Measurements from ENCODE around the gene ZNF467.

ZNF467 gene

GRCh38 chr7:149815661-149816266 lies 42.4 kb upstream of the ZNF467 start:
- no peak overlapping the region for H3K9ac ChIP-seq (ENCODE audit: low read length)
- H2BK5ac ChIP-seq (ENCODE audit: low read depth, low read length, poor library complexity, severe bottlenecking): no peak overlapping the region
- no peaks in the 10 kb centered on the region for H3K9me3 ChIP-seq (ENCODE audit: control insufficient read depth, low read length)
- no peak overlapping the region for H3K18ac ChIP-seq (ENCODE audit: low read depth in 1 of 2, low read length in 2 of 2)
- H4K8ac ChIP-seq (ENCODE audit: low read length): no peak overlapping the region
- no peaks in the 10 kb centered on the region for H3K36me3 ChIP-seq (ENCODE audit: control insufficient read depth in 1 of 2, insufficient read depth in 2 of 2, low read depth in 1 of 2, low read length in 2 of 2)
- H3K23ac ChIP-seq (ENCODE audit: low read length in 2 of 2): no peak overlapping the region
- H3K79me1 ChIP-seq (replicated peaks; ENCODE audit: low read length, poor library complexity, severe bottlenecking): no peaks in the 10 kb centered on the region
- no peak for DNase-seq
- no peaks in the 10 kb centered on the region for H3K4me1 ChIP-seq (ENCODE audit: control insufficient read depth, insufficient read depth, low read depth, low read length)
- WGBS: 68% methylated on average over 6 of the region's 16 CpGs
- H2BK15ac ChIP-seq (ENCODE audit: low read depth, poor library complexity, severe bottlenecking): no peak overlapping the region
- no peak overlapping the region for H3K4ac ChIP-seq (ENCODE audit: low read depth in 1 of 2, low read length in 2 of 2)
- no peak overlapping the region for H2AFZ ChIP-seq (ENCODE audit: low read depth, low read length)
- H3K27me3 ChIP-seq (ENCODE audit: control insufficient read depth in 1 of 2, insufficient read depth in 1 of 2, low read length in 2 of 2): peaks cover 6 to 14% of the 10 kb centered on the region in 2 experiments
- no peak overlapping the region for H2BK12ac ChIP-seq (ENCODE audit: low read length in 2 of 2)
- no peak overlapping the region for H3K4me2 ChIP-seq (ENCODE audit: low read length, poor library complexity, severe bottlenecking)
- H3K27ac ChIP-seq (ENCODE audit: low read length, poor library complexity, severe bottlenecking): no peak overlapping the region
- no peak overlapping the region for H3K14ac ChIP-seq (ENCODE audit: low read length in 2 of 2)
- H2BK120ac ChIP-seq (ENCODE audit: low read depth, low read length): no peak overlapping the region
- no peak overlapping the region for H2AK5ac ChIP-seq (ENCODE audit: low read length, severe bottlenecking)
- H3K4me3 ChIP-seq (ENCODE audit: insufficient read depth in 1 of 2, low read depth in 1 of 2, low read length in 2 of 2): no peak overlapping the region
- no peak overlapping the region for H4K91ac ChIP-seq (ENCODE audit: low read length)

- Histone ChIP-seq H3K18ac (ENCODE audit: low read depth in 1 of 2, low read length in 2 of 2) (no peak overlapping the region), H2AK5ac (ENCODE audit: low read length, severe bottlenecking) (no peak overlapping the region), H2BK120ac (ENCODE audit: low read depth, low read length) (no peak overlapping the region), H2AFZ (ENCODE audit: low read depth, low read length) (no peak overlapping the region), H3K79me1 (replicated peaks; ENCODE audit: low read length, poor library complexity, severe bottlenecking) (no peaks in the 10 kb centered on the region), H4K8ac (ENCODE audit: low read length) (peak overlapping the region; percentile 28), H3K4me2 (ENCODE audit: low read length, poor library complexity, severe bottlenecking) (no peak overlapping the region), H2BK5ac (ENCODE audit: low read depth, low read length, poor library complexity, severe bottlenecking) (no peak overlapping the region), H3K23ac (ENCODE audit: low read length in 2 of 2) (no peak overlapping the region), H3K14ac (ENCODE audit: low read length in 2 of 2) (peak overlapping the region in 1 of 2 experiments; percentile 69), H3K4me1 (ENCODE audit: control insufficient read depth, insufficient read depth, low read depth, low read length) (no peaks in the 10 kb centered on the region), H3K4ac (ENCODE audit: low read depth in 1 of 2, low read length in 2 of 2) (no peak overlapping the region), H2BK12ac (ENCODE audit: low read length in 2 of 2) (no peak overlapping the region), H3K4me3 (ENCODE audit: insufficient read depth in 1 of 2, low read depth in 1 of 2, low read length in 2 of 2) (no peak overlapping the region), H3K9ac (ENCODE audit: low read length) (no peak overlapping the region), H3K36me3 (ENCODE audit: control insufficient read depth in 1 of 2, insufficient read depth in 2 of 2, low read depth in 1 of 2, low read length in 2 of 2) (no peaks in the 10 kb centered on the region), H3K27me3 (ENCODE audit: control insufficient read depth in 1 of 2, insufficient read depth in 1 of 2, low read length in 2 of 2) (peaks cover 12 to 15% of the 10 kb centered on the region in 2 experiments), H2BK15ac (ENCODE audit: low read depth, poor library complexity, severe bottlenecking) (no peak overlapping the region), H3K9me3 (ENCODE audit: control insufficient read depth, low read length) (no peaks in the 10 kb centered on the region), H4K91ac (ENCODE audit: low read length) (no peak overlapping the region), H3K27ac (ENCODE audit: low read length, poor library complexity, severe bottlenecking) (no peak overlapping the region)
- WGBS: 84% methylated on average over 9 of the region's 12 CpGs
- no peak for DNase-seq
These were observed 41.7 kb upstream of the ZNF467 start for GRCh38 chr7:149815121-149815520.

GRCh38 chr7:149814494-149814893 lies 41.1 kb upstream of the ZNF467 start:
- Histone ChIP-seq H3K4ac (ENCODE audit: low read depth in 1 of 2, low read length in 2 of 2) (no peak overlapping the region), H2BK12ac (ENCODE audit: low read length in 2 of 2) (no peak overlapping the region), H3K79me1 (replicated peaks; ENCODE audit: low read length, poor library complexity, severe bottlenecking) (no peaks in the 10 kb centered on the region), H3K4me3 (ENCODE audit: insufficient read depth in 1 of 2, low read depth in 1 of 2, low read length in 2 of 2) (no peak overlapping the region), H4K91ac (ENCODE audit: low read length) (no peak overlapping the region), H2BK120ac (ENCODE audit: low read depth, low read length) (no peak overlapping the region), H4K8ac (ENCODE audit: low read length) (no peak overlapping the region), H3K9ac (ENCODE audit: low read length) (no peak overlapping the region), H3K27ac (ENCODE audit: low read length, poor library complexity, severe bottlenecking) (no peak overlapping the region), H3K4me2 (ENCODE audit: low read length, poor library complexity, severe bottlenecking) (no peak overlapping the region), H2AFZ (ENCODE audit: low read depth, low read length) (no peak overlapping the region), H3K9me3 (ENCODE audit: control insufficient read depth, low read length) (no peaks in the 10 kb centered on the region), H3K36me3 (ENCODE audit: control insufficient read depth in 1 of 2, insufficient read depth in 2 of 2, low read depth in 1 of 2, low read length in 2 of 2) (no peaks in the 10 kb centered on the region), H3K18ac (ENCODE audit: low read depth in 1 of 2, low read length in 2 of 2) (no peak overlapping the region), H2BK5ac (ENCODE audit: low read depth, low read length, poor library complexity, severe bottlenecking) (no peak overlapping the region), H2BK15ac (ENCODE audit: low read depth, poor library complexity, severe bottlenecking) (no peak overlapping the region), H3K14ac (ENCODE audit: low read length in 2 of 2) (no peak overlapping the region), H3K4me1 (ENCODE audit: control insufficient read depth, insufficient read depth, low read depth, low read length) (no peaks in the 10 kb centered on the region), H3K23ac (ENCODE audit: low read length in 2 of 2) (no peak overlapping the region), H2AK5ac (ENCODE audit: low read length, severe bottlenecking) (no peak overlapping the region), H3K27me3 (ENCODE audit: control insufficient read depth in 1 of 2, insufficient read depth in 1 of 2, low read length in 2 of 2) (peaks cover 17 to 18% of the 10 kb centered on the region in 2 experiments)
- 88% methylated on average over 12 of the region's 15 CpGs for WGBS
- DNase-seq: no peak

- H3K23ac ChIP-seq (ENCODE audit: low read length in 2 of 2): no peak overlapping the region
- H3K27ac ChIP-seq (ENCODE audit: low read length, poor library complexity, severe bottlenecking): no peak overlapping the region
- H3K4ac ChIP-seq (ENCODE audit: low read depth in 1 of 2, low read length in 2 of 2): no peak overlapping the region
- H2AK5ac ChIP-seq (ENCODE audit: low read length, severe bottlenecking): no peak overlapping the region
- no peak overlapping the region for H4K91ac ChIP-seq (ENCODE audit: low read length)
- no peak overlapping the region for H2AFZ ChIP-seq (ENCODE audit: low read depth, low read length)
- H2BK120ac ChIP-seq (ENCODE audit: low read depth, low read length): no peak overlapping the region
- no peak overlapping the region for H3K4me3 ChIP-seq (ENCODE audit: insufficient read depth in 1 of 2, low read depth in 1 of 2, low read length in 2 of 2)
- H3K27me3 ChIP-seq (ENCODE audit: control insufficient read depth in 1 of 2, insufficient read depth in 1 of 2, low read length in 2 of 2): peaks cover 24 to 26% of the 10 kb centered on the region in 2 experiments
- H3K4me2 ChIP-seq (ENCODE audit: low read length, poor library complexity, severe bottlenecking): no peak overlapping the region
- 86% methylated on average over 28 of the region's 28 CpGs for WGBS
- no peak overlapping the region for H3K14ac ChIP-seq (ENCODE audit: low read length in 2 of 2)
- DNase-seq: no peak
- no peak overlapping the region for H4K8ac ChIP-seq (ENCODE audit: low read length)
- H2BK12ac ChIP-seq (ENCODE audit: low read length in 2 of 2): no peak overlapping the region
- H3K18ac ChIP-seq (ENCODE audit: low read depth in 1 of 2, low read length in 2 of 2): no peak overlapping the region
- H3K36me3 ChIP-seq (ENCODE audit: control insufficient read depth in 1 of 2, insufficient read depth in 2 of 2, low read depth in 1 of 2, low read length in 2 of 2): no peaks in the 10 kb centered on the region
- no peaks in the 10 kb centered on the region for H3K4me1 ChIP-seq (ENCODE audit: control insufficient read depth, insufficient read depth, low read depth, low read length)
- no peak overlapping the region for H3K9ac ChIP-seq (ENCODE audit: low read length)
- no peak overlapping the region for H2BK5ac ChIP-seq (ENCODE audit: low read depth, low read length, poor library complexity, severe bottlenecking)
- H2BK15ac ChIP-seq (ENCODE audit: low read depth, poor library complexity, severe bottlenecking): no peak overlapping the region
- no peaks in the 10 kb centered on the region for H3K79me1 ChIP-seq (replicated peaks; ENCODE audit: low read length, poor library complexity, severe bottlenecking)
- H3K9me3 ChIP-seq (ENCODE audit: control insufficient read depth, low read length): no peaks in the 10 kb centered on the region
These were observed 40.1 kb upstream of the ZNF467 start for GRCh38 chr7:149813254-149814035.
